ENCODE data around the gene NPIPB8. TPM values are rescaled to one million over a fixed set of nuclear protein-coding genes. Genes with fewer than 3 reads are reported as not detected.

Gene NPIPB8
- total and polyA plus RNA-seq, 2 of the 13 experiments (the other 11 are each of a cell fraction or from before 2014, with no cell fraction given): 0.49 to 2.3 TPM

- TF ChIP-seq ZBTB43 (CRISPR knock-in tag; conservative IDR thresholded peaks at IDR 0.05): no peak
- no peak for TF ChIP-seq CBFB (CRISPR knock-in tag; IDR thresholded peaks at IDR 0.05)
- no peak; the same call in 1 of the 2 replicates for TF ChIP-seq ZNF225 (CRISPR knock-in tag; IDR thresholded peaks at IDR 0.05)
- no peak for TF ChIP-seq SRSF4 (IDR thresholded peaks at IDR 0.05; ENCODE audit: low read depth, low read length, poor library complexity, severe bottlenecking)
- no peak for TF ChIP-seq ZNF33A (CRISPR knock-in tag; IDR thresholded peaks at IDR 0.05; ENCODE audit: borderline replicate concordance)
- TF ChIP-seq FLYWCH1 (CRISPR knock-in tag; IDR thresholded peaks at IDR 0.05): no peak
- peak; percentile 43; the same call in 1 of the 2 replicates for TF ChIP-seq IRF2 (CRISPR knock-in tag; IDR thresholded peaks at IDR 0.05)
- peak; percentile 97 for TF ChIP-seq ZNF782 (CRISPR knock-in tag; IDR thresholded peaks at IDR 0.05; ENCODE audit: borderline replicate concordance)
- TF ChIP-seq ZNF484 (CRISPR knock-in tag; IDR thresholded peaks at IDR 0.05; ENCODE audit: borderline replicate concordance, low read depth): no peak
- peak; percentile 44; the same call in 1 of the 2 replicates for TF ChIP-seq SMC3 (IDR thresholded peaks at IDR 0.05; ENCODE audit: low read length)
- TF ChIP-seq, protein P1, sequence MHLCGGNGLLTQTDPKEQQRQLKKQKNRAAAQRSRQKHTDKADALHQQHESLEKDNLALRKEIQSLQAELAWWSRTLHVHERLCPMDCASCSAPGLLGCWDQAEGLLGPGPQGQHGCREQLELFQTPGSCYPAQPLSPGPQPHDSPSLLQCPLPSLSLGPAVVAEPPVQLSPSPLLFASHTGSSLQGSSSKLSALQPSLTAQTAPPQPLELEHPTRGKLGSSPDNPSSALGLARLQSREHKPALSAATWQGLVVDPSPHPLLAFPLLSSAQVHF (CRISPR knock-in tag; IDR thresholded peaks at IDR 0.05): no peak
- TF ChIP-seq SKI (IDR thresholded peaks at IDR 0.05; ENCODE audit: partially characterized antibody): peak; percentile 29
- TF ChIP-seq TBX3 (IDR thresholded peaks at IDR 0.05; ENCODE audit: borderline replicate concordance): no peak
- TF ChIP-seq ZNF546 (CRISPR knock-in tag; conservative IDR thresholded peaks at IDR 0.05): no peak
- peak; percentile 59; the same call in 1 of the 2 replicates for TF ChIP-seq ZNF350 (CRISPR knock-in tag; IDR thresholded peaks at IDR 0.05; ENCODE audit: borderline replicate concordance, low read depth)
- TF ChIP-seq PRDM4 (CRISPR knock-in tag; IDR thresholded peaks at IDR 0.05; ENCODE audit: borderline replicate concordance): no peak
- TF ChIP-seq KLF12 (CRISPR knock-in tag; IDR thresholded peaks at IDR 0.05; ENCODE audit: borderline replicate concordance): no peak
- TF ChIP-seq ZNF343 (CRISPR knock-in tag; IDR thresholded peaks at IDR 0.05): no peak
- no peak for TF ChIP-seq ZNF296 (CRISPR knock-in tag; conservative IDR thresholded peaks at IDR 0.05)
- no peak for TF ChIP-seq ZNF354B (CRISPR knock-in tag; IDR thresholded peaks at IDR 0.05)
- TF ChIP-seq SPEN (CRISPR knock-in tag; IDR thresholded peaks at IDR 0.05; ENCODE audit: low read depth): peak; percentile 5; the same call in 1 of the 2 replicates
- no peak for TF ChIP-seq EHMT2 (IDR thresholded peaks at IDR 0.05; ENCODE audit: borderline replicate concordance, low read depth, low read length)
- TF ChIP-seq ZNF749 (CRISPR knock-in tag; IDR thresholded peaks at IDR 0.05; ENCODE audit: borderline replicate concordance): no peak
- no peak for TF ChIP-seq KLF16 (CRISPR knock-in tag; IDR thresholded peaks at IDR 0.05)
- no peak for TF ChIP-seq NONO (IDR thresholded peaks at IDR 0.05)
- TF ChIP-seq NONO (CRISPR knock-in tag; conservative IDR thresholded peaks at IDR 0.05): no peak
Observed at GRCh38 chr16:28597692-28598261, 40.1 kb upstream of the NPIPB8 start (continued).

Data from HepG2 (cell line).